ENCODE data around the gene ITGAV.

ITGAV gene

GRCh38 chr2:186699742-186700141, 109.9 kb downstream of the ITGAV start:
- Histone ChIP-seq H3K27me3 (replicated peaks; ENCODE audit: control insufficient read depth, insufficient read depth, low read length) (no peaks in the 10 kb centered on the region), H3K4me3 (replicated peaks; ENCODE audit: low read depth, low read length) (no peak overlapping the region), H3K36me3 (ENCODE audit: control insufficient read depth, insufficient read depth, low read length) (no peaks in the 10 kb centered on the region)
- no peak for DNase-seq (ENCODE audit: extremely low read depth, insufficient read length)
- TF ChIP-seq CTCF (IDR thresholded peaks at IDR 0.05; ENCODE audit: insufficient read depth, low read length, poor library complexity, severe bottlenecking), result no peak

- TF ChIP-seq CTCF (IDR thresholded peaks at IDR 0.05; ENCODE audit: insufficient read depth, low read length, poor library complexity, severe bottlenecking), result no peak
- no peaks in the 10 kb centered on the region for H3K36me3 ChIP-seq (ENCODE audit: control insufficient read depth, insufficient read depth, low read length)
- no peak for DNase-seq (ENCODE audit: extremely low read depth, insufficient read length)
- H3K27me3 ChIP-seq (replicated peaks; ENCODE audit: control insufficient read depth, insufficient read depth, low read length), result no peaks in the 10 kb centered on the region
- H3K4me3 ChIP-seq (replicated peaks; ENCODE audit: low read depth, low read length), result no peak overlapping the region
Observed at GRCh38 chr2:186702006-186702405, 112.2 kb downstream of the ITGAV start.

- no peak overlapping the region for H3K4me3 ChIP-seq (replicated peaks; ENCODE audit: low read depth, low read length)
- no peaks in the 10 kb centered on the region for H3K27me3 ChIP-seq (replicated peaks; ENCODE audit: control insufficient read depth, insufficient read depth, low read length)
- no peak for TF ChIP-seq CTCF (IDR thresholded peaks at IDR 0.05; ENCODE audit: insufficient read depth, low read length, poor library complexity, severe bottlenecking)
- DNase-seq (ENCODE audit: extremely low read depth, insufficient read length), result no peak
- H3K36me3 ChIP-seq (ENCODE audit: control insufficient read depth, insufficient read depth, low read length), result no peaks in the 10 kb centered on the region
Observed at GRCh38 chr2:186702501-186702900, 112.6 kb downstream of the ITGAV start.

GRCh38 chr2:186704897-186705296, 115.0 kb downstream of the ITGAV start:
- Histone ChIP-seq H3K27me3 (replicated peaks; ENCODE audit: control insufficient read depth, insufficient read depth, low read length) (no peaks in the 10 kb centered on the region), H3K4me3 (replicated peaks; ENCODE audit: low read depth, low read length) (no peak overlapping the region), H3K36me3 (ENCODE audit: control insufficient read depth, insufficient read depth, low read length) (no peaks in the 10 kb centered on the region)
- no peak for DNase-seq (ENCODE audit: extremely low read depth, insufficient read length)
- TF ChIP-seq CTCF (IDR thresholded peaks at IDR 0.05; ENCODE audit: insufficient read depth, low read length, poor library complexity, severe bottlenecking), result no peak

GRCh38 chr2:186709529-186710450, 119.9 kb downstream of the ITGAV start:
- Histone ChIP-seq H3K27me3 (replicated peaks; ENCODE audit: control insufficient read depth, insufficient read depth, low read length) (no peaks in the 10 kb centered on the region), H3K4me3 (replicated peaks; ENCODE audit: low read depth, low read length) (no peak overlapping the region), H3K36me3 (ENCODE audit: control insufficient read depth, insufficient read depth, low read length) (no peaks in the 10 kb centered on the region)
- no peak for TF ChIP-seq CTCF (IDR thresholded peaks at IDR 0.05; ENCODE audit: insufficient read depth, low read length, poor library complexity, severe bottlenecking)
- no peak for DNase-seq (ENCODE audit: extremely low read depth, insufficient read length)

All from GM06990 (cell line).